HG03196 (cell line): ENCODE results near the gene TTC7B.

Source experiments
- ATAC-seq: cut with Tn5 transposase; IDR thresholded peaks from one replicate; pipeline ENCODE4 v1.9.1; 2021; ENCODE audit not compliant: unreplicated experiment

The TTC7B gene

DNA sequence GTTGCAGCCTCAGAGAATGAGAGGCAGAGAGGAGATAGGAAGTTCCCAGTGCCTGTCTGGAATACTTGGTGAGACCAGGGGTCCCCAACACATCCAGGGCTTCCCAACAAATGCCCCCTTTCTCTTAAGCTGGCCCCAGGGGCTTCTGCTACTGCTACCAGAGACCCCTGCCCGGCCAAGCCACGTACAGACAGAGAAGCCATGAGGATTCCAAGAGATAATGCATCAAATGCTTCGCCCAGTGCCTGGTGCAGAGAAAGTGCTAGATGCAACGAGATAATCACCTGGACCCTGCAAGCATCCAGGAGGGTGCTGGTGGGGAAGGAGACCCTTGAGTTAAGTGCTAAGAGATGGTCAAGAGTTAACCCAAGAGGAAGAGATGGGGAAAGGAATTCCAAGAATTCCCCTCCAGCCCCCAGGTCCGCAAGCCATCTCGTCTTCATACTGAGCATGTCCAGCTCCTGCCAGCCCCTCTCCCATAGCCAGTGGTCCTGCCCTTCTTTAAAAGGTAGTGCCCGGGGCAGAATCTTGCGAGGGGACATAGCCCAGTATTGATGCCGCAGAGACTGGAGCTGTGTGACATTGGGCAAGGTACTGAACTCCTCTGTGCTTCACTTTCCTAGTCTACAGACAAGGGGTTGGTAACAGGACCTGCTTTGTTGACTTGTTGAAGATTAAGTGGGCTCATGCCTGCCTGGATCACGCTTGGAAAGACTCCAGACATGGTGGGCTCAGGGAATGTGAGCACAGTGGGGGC is 316.1 kb downstream of the TTC7B start:
- no peak for ATAC-seq

DNA sequence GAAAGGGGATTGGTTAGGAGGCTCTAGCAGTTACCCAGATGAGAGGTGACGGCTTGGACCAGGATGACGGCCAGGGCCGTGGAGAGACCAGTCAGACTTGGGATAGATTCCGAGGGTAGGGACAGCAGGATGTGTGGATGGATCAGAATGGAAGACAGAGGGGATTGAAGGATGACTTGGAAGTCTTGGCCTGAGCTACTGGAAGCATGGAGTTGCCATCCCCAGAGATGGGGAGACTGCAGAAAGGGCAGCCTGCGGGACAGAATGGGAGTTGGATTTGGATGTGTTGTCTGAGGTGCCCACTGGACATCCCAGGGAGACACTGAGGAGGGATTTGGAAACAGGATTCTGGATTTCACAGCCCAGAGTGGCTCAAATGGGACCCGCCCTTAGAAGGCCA is 317.1 kb downstream of the TTC7B start:
- ATAC-seq, result no peak

DNA sequence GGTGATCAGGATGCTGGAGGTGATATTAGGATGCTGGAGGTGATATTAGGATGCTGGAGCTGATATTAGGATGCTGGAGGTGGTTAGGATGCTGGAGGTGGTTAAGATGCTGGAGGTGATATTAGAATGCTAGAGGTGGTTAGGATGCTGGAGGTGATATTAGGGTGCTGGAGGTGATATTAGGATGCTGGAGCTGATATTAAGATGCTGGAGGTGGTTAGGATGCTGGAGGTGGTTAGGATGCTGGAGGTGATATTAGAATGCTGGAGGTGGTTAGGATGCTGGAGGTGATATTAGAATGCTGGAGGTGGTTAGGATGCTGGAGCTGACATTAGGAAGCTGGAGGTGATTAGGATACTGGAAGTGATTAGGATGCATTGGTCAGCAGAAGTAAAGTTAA is 318.0 kb downstream of the TTC7B start:
- no peak for ATAC-seq

DNA sequence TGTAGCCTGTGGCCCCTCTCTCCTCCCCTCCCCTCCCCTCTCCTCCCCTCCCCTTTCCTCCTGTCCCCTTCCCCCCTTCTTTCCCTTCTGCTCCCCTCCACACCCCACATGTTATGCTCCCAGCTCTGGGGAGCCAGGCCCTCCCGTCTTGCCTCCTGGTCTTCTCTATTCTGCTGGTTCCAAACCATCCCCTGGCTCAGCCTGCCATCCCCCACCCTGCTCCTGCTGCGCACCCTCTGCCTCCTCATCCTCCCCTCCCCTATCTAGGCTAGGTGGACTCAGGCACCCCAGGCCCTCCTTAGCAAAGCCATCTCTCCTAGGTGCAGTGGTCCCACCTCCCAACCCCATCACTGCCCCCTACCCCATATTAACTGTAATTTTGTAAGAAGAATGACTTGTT is 319.9 kb downstream of the TTC7B start:
- no peak for ATAC-seq

DNA sequence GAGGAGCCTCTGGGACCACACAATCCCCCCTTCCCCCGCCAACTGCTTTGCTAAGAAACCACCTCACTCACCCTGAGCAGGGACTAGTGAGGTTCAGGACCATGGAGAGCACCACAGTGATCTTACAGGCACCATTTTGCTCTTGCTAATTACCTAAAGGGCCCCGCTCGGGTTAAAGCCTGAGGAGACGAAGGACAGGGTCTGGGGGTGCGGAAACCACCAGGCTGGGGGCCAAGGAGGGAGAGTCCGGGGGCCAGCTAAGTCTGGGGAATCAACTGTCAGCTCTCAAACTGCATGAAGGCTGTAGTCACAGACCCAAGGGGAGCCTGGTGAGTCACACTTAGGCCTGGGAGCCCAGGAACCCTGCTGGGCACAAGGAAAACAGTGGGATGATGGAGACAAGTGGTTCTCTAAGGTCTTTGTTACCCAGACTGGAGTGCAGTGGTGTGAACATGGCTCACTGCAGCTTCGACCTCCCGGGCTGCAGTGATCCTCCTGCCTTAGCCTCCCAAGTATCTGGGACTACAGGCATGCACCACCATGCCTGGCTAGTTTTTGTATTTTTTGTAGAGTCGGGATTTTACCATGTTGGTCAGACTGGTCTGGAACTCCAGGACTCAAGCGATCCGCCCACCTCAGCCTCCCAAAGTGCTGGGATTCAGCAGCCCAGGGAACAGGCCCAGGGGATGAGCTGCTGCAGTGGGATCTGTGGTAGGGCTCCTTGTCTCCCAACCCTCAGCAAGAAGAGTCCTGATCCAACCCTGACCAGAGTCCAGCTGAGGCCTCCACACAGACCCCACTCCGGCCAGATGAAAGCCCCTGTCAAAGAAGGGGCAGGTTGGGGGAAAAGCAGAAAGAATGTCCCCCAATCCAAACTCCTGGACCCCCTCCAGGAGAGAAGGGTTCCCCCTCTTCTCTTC is 320.6 kb downstream of the TTC7B start:
- no peak for ATAC-seq

GRCh38 chr14:90491911-90492531 is 324.2 kb downstream of the TTC7B start:
- ATAC-seq, result no peak

- ATAC-seq, result no peak
Observed at GRCh38 chr14:90491221-90491885, 324.9 kb downstream of the TTC7B start.

GRCh38 chr14:90490720-90491050 is 325.5 kb downstream of the TTC7B start:
- ATAC-seq, result no peak

GRCh38 chr14:90489916-90490719 is 326.1 kb downstream of the TTC7B start:
- no peak for ATAC-seq

DNA sequence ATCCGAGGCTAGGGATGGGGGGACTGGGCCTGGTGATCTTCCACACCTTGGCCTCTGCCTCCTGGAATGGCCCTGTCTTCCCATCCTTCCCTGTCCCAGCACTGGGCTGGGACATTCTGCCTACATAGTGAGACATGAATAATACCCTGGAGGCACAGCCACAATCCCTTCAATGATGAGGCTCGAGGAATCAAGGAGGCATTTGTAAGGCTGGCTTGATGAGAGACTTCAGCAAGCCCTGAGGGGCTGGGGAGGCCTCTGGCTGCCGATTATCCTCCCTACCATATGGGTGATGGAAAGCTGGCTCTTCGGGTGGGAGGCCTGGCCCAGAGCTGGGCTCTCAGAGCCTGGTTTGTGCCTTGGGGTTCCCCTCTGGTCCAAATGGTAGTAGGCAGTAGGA is 326.9 kb downstream of the TTC7B start:
- no peak for ATAC-seq

DNA sequence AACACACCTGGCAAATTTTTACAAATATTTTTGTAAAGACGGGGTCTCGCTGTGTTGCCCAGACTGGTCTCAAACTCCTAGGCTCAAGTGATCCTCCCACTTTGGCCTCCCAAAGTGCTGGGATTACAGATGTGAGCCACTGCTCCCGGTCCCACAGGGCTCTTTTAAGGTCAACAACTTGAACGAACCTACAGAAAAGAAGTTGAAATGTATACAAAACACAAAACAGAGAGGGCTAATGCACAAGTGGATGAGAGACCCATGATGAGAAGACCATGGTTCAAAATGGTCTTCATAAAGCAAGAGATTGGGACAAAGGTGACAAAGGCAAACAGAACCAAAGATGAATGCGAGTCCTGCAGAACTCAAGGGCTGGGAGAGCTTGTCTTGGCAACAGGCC is 328.0 kb downstream of the TTC7B start:
- ATAC-seq, result no peak

DNA sequence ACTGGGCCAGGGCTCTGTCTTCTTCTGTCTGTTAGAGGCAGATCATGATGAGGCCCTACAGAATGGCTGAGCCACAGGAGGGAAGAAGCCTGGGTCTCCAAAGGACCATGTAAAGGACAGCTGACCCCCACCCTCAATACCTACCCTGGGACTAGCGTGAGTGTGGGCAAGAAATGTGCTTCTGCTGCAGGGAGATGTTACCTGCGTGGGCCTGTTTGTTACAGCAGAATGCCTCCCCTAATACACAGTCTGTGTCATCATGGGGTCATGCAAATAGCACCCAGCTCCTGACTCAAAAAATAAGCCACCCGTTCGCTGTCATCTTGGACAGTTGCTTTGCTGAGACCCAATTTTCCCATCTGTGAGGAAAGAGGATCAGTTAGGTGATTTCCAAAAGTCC is 328.8 kb downstream of the TTC7B start:
- ATAC-seq, result no peak

DNA sequence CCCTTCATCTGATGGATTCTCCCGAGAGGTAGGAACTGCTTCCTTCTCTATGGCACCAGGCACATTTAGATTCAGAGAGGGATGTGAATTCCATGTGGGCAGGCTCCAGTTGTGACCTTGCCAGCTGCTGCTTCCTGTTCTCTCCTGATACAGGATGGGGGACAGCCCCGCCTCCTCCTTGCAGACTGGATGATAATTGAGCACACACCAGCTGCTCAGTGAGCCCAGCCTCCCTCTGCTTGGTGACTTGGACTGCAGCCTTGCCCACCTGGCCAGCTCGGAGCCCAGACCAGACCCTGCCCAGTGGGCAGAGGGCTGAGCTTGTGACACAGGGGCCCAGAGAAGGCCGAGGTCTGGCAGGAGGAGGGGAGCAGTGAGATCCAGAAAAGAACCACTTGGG is 329.2 kb downstream of the TTC7B start:
- ATAC-seq, result no peak

- no peak for ATAC-seq
Observed at GRCh38 chr14:90484291-90484690, 331.9 kb downstream of the TTC7B start.

DNA sequence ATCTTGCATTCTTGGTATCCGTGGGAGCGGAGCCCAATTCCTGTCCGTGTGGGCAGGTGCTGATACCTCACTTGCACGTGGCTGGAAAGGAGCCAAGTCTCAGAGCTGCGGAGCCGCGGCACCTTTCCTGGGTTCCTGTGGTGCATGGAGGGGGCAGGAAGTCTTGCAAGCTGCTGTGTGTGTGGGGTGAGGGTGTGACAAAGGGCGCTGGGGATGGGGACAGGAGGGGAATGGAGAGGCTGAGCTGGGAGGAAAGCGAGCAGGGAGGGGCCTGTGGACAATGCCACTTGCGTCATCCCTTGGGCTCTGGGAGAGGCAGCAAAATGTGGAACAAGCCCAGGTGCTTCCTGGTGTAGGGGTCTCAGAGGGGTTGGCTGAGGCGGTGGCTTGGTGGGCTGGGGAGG is 332.7 kb downstream of the TTC7B start:
- no peak for ATAC-seq

GRCh38 chr14:90483117-90483516 is 333.1 kb downstream of the TTC7B start:
- no peak for ATAC-seq

DNA sequence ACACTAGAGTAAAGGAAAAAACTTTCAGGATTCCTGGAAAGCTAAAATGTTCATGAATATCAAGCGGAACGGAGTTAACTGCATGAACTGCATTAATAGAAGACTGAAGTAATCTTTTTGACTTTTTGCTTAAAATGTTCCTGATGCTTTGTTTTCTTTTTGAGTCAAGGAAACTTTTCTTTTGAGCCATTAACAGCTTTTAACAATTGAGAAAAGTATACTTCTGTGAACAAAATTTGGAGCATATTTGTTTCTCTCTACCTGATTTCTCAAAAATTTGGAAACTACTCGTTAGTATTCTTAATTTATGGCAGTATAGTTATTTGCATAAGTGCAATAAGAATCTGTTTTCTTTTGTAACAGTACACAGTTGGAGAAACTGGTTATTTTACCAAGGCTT is 340.9 kb downstream of the TTC7B start:
- ATAC-seq, result no peak
